Mesodermal cell (in vitro differentiated cells): ENCODE data around the gene FCRL3.

Experiments
- H3K27ac ChIP-seq: 2 replicates; pipeline ENCODE4 v1.7.0; 2013; ENCODE audit warnings: mild to moderate bottlenecking, low read depth, low read length, moderate library complexity; ENCODE audit not compliant: severe bottlenecking
- H3K36me3 ChIP-seq: 2 replicates; pipeline ENCODE4 v1.7.1; 2013; ENCODE audit warnings: mild to moderate bottlenecking, low read length, moderate library complexity; ENCODE audit not compliant: control insufficient read depth, insufficient read depth
- H3K4me1 ChIP-seq: one replicate; pipeline ENCODE4 v1.7.1; 2013; ENCODE audit warnings: mild to moderate bottlenecking, low read length; ENCODE audit not compliant: insufficient read depth, control insufficient read depth, poor library complexity, severe bottlenecking
- H3K4me3 ChIP-seq: 2 replicates; pipeline ENCODE4 v1.7.0; 2013; ENCODE audit warnings: low read length, control low read depth, mild to moderate bottlenecking; ENCODE audit not compliant: insufficient read depth, poor library complexity, severe bottlenecking; ENCODE audit errors: extremely low read depth
- H3K9me3 ChIP-seq: 2 replicates; pipeline ENCODE4 v1.7.1; 2013; ENCODE audit warnings: mild to moderate bottlenecking, low read length, moderate library complexity; ENCODE audit not compliant: control insufficient read depth
- WGBS, 2 experiments: methylation state at CpG; one replicate each; pipeline ENCODE4 v1.1.5; 2013; ENCODE audit warnings: missing lambda C conversion rate in 2 of 2; ENCODE audit not compliant: insufficient coverage in 2 of 2; 5-methylcytosine and 5-hydroxymethylcytosine counted together

FCRL3 gene

GRCh38 chr1:157711802-157712201 lies 11.2 kb upstream of the FCRL3 start:
- Histone ChIP-seq H3K9me3 (no peaks in the 10 kb centered on the region), H3K4me1 (no peaks in the 10 kb centered on the region), H3K27ac (no peak overlapping the region), H3K36me3 (no peaks in the 10 kb centered on the region), H3K4me3 (no peak overlapping the region)

- Histone ChIP-seq H3K4me1 (no peaks in the 10 kb centered on the region), H3K4me3 (no peak overlapping the region), H3K27ac (no peak overlapping the region), H3K36me3 (no peaks in the 10 kb centered on the region), H3K9me3 (no peaks in the 10 kb centered on the region)
These were observed 4.3 kb upstream of the FCRL3 start for GRCh38 chr1:157704878-157705277.

- no peak overlapping the region for H3K4me3 ChIP-seq
- no peaks in the 10 kb centered on the region for H3K36me3 ChIP-seq
- WGBS, 2 experiments = 76 to 91% methylated on average over 2 of the region's 4 CpGs
- H3K4me1 ChIP-seq = no peaks in the 10 kb centered on the region
- no peaks in the 10 kb centered on the region for H3K9me3 ChIP-seq
- no peak overlapping the region for H3K27ac ChIP-seq
These were observed 3.4 kb upstream of the FCRL3 start for GRCh38 chr1:157703981-157704380.

GRCh38 chr1:157702308-157702825 lies 1.8 kb upstream of the FCRL3 start:
- Histone ChIP-seq H3K27ac (no peak overlapping the region), H3K36me3 (no peaks in the 10 kb centered on the region), H3K4me1 (no peaks in the 10 kb centered on the region), H3K9me3 (no peaks in the 10 kb centered on the region), H3K4me3 (no peak overlapping the region)
- no CpG with 5 or more reads among the region's 5 CpGs for WGBS, 2 experiments

- WGBS, 2 experiments = 89 to 91% methylated on average over 3 to 4 of the region's 5 CpGs
- Histone ChIP-seq H3K4me3 (no peak overlapping the region), H3K9me3 (no peaks in the 10 kb centered on the region), H3K27ac (no peak overlapping the region), H3K4me1 (no peaks in the 10 kb centered on the region), H3K36me3 (no peaks in the 10 kb centered on the region)
These were observed 264 bp downstream of the FCRL3 start for GRCh38 chr1:157700305-157700704.

GRCh38 chr1:157697781-157698569 lies 2.6 kb downstream of the FCRL3 start:
- no peaks in the 10 kb centered on the region for H3K36me3 ChIP-seq
- WGBS, 2 experiments = 73% methylated on average over 4 of the region's 4 CpGs; no CpG with 5 or more reads in 1 of the 2 experiments
- no peak overlapping the region for H3K27ac ChIP-seq
- H3K4me1 ChIP-seq = no peaks in the 10 kb centered on the region
- H3K9me3 ChIP-seq = no peaks in the 10 kb centered on the region
- no peak overlapping the region for H3K4me3 ChIP-seq

GRCh38 chr1:157696966-157697628 lies 3.5 kb downstream of the FCRL3 start:
- Histone ChIP-seq H3K4me1 (no peaks in the 10 kb centered on the region), H3K4me3 (no peak overlapping the region)
- WGBS, 2 experiments = 76 to 100% methylated on average over 3 to 4 of the region's 4 CpGs

GRCh38 chr1:157695417-157695816 lies 5.2 kb downstream of the FCRL3 start:
- 79 to 81% methylated on average over 2 to 3 of the region's 4 CpGs for whole genome bisulfite sequencing, 2 experiments
- Histone ChIP-seq H3K27ac (no peak overlapping the region), H3K36me3 (no peaks in the 10 kb centered on the region), H3K4me1 (no peaks in the 10 kb centered on the region), H3K4me3 (no peak overlapping the region), H3K9me3 (no peaks in the 10 kb centered on the region)

More at GRCh38 chr1:157696966-157697628, 3.5 kb downstream of the FCRL3 start:
- no peaks in the 10 kb centered on the region for H3K36me3 ChIP-seq
- no peaks in the 10 kb centered on the region for H3K9me3 ChIP-seq
- H3K27ac ChIP-seq = no peak overlapping the region

GRCh38 chr1:157691285-157691920 lies 9.2 kb downstream of the FCRL3 start:
- Histone ChIP-seq H3K4me1 (no peaks in the 10 kb centered on the region), H3K9me3 (no peaks in the 10 kb centered on the region), H3K4me3 (no peak overlapping the region), H3K36me3 (no peaks in the 10 kb centered on the region), H3K27ac (no peak overlapping the region)
- WGBS, 2 experiments = 44 to 51% methylated on average over 3 to 4 of the region's 5 CpGs

GRCh38 chr1:157682710-157683437 lies 17.7 kb downstream of the FCRL3 start:
- no CpG with 5 or more reads among the region's 5 CpGs for WGBS, 2 experiments
- Histone ChIP-seq H3K27ac (no peak overlapping the region), H3K9me3 (no peaks in the 10 kb centered on the region), H3K4me1 (no peaks in the 10 kb centered on the region), H3K4me3 (no peak overlapping the region), H3K36me3 (no peaks in the 10 kb centered on the region)
